ENCODE data around the gene DTX3. TPM values are rescaled to one million over a fixed set of nuclear protein-coding genes. Genes with fewer than 3 reads are reported as not detected.
"Not testable (repeated sequence)": the region's sequence is repeated elsewhere in the genome, so short reads cannot be mapped to it uniquely, and the experiment has no call there.

Gene DTX3
- polyA plus RNA-seq, 1 donor, result 22.4 TPM

DNA sequence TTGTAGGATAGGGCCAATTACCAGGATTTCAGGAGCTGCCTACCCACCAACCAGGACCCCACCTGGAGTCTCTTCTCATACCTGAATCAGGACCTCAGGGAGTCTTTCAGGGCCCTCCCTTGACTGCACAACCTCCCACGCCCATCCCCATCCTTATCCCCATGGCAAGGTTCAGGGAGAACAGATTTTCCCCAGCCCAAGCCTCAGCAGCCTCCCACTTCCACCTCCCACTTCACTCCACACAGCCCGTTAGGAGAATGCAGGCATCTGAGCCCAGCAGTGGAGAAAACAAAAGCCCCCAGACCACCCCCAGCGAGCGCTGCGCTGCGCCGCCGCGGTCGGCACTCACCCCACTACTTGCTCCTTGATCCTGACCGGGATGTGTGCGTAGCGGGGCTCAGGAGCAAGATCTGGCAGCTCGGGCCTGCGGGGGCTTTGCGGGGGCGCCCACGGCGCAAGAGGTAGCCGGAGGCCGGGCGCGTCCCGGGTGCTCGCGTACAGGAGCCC, 27.0 kb downstream of the DTX3 start:
- DNase-seq (ENCODE audit: low read depth), result no peak

DNA sequence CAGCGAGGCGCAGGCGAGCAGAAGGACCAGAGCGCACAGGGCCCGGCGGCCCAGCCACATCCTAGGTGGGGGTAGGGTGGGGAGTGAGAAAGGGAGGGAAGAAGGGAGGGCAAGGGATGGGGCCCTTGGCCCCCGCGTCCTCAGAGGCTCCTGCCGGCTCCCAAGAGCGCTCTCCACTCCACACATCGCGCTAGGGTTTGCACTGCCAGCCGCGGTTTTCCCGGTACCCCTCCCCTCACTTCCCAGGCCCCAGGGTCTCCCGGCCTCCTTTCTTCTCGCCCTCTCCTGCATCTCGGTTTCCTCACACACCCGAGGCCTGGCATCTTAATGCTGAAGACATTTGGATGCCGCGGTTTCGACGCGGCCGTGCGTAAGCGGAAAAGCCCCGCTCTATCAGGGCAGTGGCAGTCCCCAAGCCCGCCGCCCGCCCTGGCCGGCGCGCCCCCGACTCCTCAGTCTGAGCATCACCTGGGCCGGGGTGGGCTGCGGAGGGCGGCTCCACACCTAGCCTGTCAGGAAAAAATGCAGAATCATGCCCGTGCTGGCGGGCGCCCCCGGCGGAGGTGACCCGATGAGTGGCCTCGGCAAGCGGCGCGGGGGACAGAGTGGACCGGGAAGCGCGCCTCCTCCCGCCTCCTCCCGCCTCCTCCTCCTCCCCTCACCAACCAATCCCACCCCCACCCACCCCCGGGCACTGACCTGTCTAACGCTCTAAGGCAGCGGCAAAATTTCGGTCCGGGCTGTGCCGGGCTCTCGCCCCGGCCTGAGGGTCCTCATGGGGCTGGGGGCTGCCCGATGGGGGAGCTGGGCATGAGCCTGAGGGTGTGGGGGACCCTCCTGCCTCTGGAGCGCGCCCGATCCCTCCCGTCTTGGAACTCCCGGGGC, 27.7 kb downstream of the DTX3 start:
- no peak for DNase-seq (ENCODE audit: low read depth)

DNA sequence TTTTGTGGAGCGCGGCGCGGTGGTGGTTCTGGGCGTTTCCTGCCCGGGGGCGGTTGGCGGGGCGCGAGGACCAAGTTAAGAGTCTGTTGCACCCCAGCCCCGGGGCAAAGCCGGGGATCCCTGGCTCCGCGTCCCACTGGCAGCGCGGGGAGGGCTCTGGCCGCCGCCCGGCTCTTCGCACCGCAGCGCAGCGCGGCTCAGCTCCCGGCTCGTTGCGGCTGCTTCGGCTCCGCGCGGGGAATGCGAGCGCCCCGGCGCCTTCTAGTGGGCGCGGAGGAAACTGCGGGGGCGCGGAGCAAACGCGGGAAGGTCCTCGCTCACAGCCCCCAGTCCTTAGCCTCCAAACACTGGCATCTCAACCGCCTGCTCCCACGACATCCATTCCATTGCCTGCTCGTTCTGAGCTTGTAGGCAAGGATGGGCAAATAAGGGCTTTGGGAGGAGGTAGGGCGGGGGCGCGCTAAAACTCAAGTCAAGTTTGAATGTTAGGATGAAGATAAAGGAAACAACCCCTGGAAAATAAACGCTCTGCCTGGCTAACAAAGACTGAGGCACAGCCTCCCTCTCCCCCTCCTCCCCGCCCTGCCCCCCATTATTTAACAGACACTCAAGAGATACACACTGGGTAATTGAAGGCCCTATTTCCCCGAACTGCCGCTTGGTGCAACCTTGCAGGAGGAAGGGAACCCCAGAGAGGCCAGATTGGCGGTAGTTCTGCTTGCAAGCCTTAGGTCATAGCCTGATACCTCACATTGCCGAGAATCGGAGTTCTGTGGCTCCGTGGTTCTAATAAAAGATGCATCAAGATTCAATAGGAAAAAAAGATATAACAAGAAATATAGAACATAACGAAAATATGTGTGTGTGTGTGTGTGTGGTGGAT, 28.6 kb downstream of the DTX3 start, which contains the start of gene B4GALNT1:
Gene B4GALNT1, minus strand, starts transcription at position 244 of the 883 bp plus-strand sequence. CDS start 1,069 bp downstream, outside the sequence.
- DNase-seq (ENCODE audit: low read depth), result no peak

DNA sequence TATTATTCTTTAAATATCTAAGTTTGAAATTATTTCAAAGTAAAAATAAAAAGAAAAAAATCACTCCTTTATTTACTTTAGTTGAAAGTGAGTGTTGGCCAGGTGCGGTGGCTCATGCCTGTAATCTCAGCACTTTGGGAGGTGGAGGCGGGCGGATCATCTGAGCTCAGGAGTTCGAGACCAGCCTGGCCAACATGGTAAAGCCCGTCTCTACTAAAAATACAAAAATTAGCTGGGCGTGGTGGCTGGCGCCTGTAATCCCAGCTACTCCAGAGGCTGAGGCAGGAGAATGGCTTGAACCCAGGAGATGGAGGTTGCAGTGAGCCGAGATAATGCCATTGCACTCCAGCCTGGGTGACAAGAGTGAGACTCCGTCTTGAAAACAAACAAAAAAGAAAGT, 32.1 kb downstream of the DTX3 start:
- not testable (repeated sequence) for DNase-seq (ENCODE audit: low read depth)

DNA sequence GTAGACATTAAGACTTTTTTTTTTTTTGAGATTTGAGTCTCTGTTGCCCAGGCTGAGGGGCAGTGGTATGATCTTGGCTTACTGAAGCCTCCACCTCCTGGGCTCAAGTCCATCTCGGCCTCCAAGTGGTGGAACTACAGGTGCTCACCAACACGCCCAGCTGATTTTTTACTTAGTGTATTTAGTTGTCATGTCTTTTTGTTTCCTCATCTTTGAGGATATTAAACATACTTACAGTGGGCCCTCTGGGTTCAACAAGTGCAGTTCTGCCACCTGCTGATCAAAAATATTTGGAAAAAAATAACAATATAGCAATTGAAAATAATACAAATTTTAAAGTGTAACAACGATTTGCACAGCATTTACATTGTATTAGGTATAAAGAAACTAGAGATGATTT, 32.7 kb downstream of the DTX3 start:
- no peak for DNase-seq (ENCODE audit: low read depth)

DNA sequence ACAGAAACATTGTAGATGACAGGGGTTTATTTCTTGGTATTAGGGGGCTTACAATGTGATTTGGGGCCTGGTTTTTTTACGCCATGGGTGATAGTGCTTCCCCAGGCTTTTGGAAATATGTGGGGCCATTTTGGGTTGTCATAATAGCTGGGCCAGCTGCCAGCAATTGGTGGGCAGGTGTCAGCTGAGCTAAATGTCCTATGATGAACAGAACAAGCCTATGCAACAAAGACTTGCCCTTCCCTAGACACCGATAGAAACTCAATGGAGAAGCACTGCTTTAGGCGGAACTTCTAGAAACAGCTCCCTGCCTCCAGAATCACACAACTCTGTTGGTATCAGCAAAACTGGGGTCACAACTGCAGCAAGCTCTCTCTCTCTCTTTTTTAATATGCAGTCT, 33.5 kb downstream of the DTX3 start:
- DNase-seq (ENCODE audit: low read depth), result no peak

DNA sequence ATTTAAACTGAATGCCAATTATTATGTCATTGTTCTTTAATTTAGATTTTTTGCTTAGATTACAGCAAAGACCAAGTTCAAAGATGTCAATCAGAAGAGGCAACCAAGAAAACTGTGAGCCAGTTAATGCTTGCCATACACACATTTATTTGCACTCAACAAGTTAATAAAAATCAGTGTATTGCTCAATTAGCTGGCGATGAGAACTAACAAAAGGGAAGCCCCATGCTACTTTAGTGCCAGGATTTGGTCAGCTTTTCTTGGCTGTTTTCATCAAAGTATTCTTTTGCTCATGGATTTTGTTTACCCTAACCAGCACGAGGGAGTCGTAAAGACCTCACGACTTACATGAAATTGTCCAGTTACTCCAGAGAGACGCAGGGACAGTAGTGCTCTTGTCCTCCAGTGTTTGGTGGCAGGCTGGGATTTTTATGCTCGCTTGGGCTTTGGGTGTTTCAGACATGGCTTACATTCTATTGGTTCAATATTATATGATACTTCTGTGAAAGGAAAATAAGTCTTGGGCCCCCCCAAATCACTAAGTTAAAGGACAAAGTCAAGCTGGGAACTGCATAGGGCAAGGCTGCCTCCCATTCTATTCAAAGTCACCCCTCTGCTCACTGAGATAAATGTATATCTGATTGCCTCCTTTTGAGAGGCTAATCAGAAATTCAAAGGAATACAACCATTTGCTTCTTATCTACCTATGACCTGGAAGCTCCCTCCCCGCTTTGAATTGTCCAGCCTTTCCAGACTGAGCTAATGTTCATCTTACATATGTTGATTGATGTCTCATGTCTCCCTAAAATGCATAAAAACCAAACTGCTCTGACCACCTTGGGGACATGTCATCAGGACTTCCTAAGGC, 35.8 kb downstream of the DTX3 start:
- DNase-seq (ENCODE audit: low read depth), result no peak

DNA sequence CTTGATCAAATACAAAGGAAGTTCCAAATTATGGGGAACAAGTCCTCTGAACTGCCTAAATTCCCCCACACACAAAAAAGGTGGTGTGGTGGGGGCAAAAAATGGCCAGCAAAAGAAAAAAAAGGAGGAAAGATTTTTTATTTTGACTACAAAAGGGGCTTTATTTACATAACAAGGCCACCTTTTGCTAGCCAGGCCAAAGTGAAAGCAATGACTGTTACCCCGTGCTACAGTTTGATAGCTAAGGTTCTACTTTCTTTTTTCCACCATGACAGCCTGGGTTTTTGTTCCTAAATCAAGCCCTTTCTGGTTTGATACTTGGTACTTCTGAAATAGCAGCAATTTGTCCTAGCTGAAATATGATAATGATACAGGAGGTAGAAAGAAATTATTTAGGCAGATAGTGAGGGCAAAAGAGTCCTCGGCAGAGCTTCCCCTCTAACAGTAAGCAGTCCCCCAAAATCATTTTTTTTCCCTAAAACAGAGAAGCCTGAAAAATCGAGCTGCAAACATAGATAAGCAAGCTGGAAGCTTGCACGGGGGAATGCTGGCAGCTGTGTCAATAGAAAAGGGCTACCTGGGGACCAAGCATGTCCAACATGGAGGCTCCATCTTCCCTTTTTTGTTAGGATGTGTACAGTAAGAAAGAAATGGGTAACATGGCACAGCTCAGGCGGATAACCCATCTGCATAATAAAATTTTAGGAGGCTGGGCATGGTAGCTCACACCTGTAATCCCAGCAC, 37.2 kb downstream of the DTX3 start:
- DNase-seq (ENCODE audit: low read depth), result no peak

DNA sequence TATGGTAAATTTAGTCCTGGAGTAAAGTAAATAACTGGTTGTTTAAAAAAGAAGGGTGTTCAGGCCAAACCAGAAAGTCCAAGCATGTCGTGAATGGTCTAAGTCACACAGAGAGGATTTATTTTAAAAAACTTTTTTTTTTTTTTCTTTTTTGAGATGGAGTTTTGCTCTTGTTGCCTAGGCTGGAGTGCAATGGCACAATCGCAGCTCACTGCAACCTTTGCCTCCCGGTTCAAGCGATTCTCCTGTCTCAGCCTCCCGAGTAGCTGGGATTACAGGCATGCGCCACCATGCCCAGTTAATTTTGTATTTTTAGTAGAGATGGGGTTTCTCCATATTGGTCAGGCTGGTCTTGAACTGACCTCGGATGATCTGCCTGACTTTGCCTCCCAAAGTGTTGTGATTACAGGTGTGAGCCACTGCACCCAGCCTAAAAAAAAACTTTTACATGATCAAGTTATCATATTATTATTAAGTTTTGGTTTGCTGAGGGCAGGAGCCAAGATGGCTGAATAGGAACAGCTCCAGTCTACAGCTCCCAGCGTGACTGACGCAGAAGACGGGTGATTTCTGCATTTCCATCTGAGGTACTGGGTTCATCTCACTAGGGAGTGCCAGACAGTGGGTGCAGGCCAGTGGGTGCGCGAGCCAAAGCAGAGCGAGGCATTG, 41.5 kb downstream of the DTX3 start:
- not testable (repeated sequence) for DNase-seq (ENCODE audit: low read depth)

DNA sequence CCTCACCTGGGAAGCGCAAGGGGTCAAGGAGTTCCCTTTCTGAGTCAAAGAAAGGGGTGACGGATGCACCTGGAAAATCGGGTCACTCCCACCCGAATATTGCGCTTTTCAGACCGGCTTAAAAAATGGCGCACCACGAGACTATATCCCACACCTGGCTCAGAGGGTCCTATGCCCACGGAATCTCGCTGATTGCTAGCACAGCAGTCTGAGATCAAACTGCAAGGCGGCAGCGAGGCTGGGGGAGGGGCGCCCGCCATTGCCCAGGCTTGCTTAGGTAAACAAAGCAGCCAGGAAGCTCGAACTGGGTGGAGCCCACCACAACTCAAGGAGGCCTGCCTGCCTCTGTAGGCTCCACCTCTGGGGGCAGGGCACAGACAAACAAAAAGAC, 42.0 kb downstream of the DTX3 start:
- DNase-seq (ENCODE audit: low read depth), result not testable (repeated sequence)

DNA sequence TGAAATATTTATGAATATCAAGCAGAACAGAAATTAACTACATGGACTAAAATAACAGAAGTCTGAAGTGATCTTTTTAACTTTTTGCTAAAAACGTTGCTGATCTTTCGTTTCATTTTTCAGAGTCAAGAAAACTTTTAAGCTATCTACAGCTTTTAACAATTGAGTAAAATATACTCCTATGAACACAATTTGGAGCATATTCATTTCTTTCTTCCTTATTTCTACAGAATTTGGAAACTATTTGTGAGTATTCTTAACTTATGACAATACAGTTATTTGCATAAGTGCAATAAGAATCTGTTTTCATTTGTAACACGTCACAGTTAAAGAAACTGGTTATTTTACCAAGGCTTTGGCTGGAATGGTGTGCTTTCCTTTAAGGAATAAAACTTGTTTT, 49.4 kb downstream of the DTX3 start:
- DNase-seq (ENCODE audit: low read depth), result no peak

DNA sequence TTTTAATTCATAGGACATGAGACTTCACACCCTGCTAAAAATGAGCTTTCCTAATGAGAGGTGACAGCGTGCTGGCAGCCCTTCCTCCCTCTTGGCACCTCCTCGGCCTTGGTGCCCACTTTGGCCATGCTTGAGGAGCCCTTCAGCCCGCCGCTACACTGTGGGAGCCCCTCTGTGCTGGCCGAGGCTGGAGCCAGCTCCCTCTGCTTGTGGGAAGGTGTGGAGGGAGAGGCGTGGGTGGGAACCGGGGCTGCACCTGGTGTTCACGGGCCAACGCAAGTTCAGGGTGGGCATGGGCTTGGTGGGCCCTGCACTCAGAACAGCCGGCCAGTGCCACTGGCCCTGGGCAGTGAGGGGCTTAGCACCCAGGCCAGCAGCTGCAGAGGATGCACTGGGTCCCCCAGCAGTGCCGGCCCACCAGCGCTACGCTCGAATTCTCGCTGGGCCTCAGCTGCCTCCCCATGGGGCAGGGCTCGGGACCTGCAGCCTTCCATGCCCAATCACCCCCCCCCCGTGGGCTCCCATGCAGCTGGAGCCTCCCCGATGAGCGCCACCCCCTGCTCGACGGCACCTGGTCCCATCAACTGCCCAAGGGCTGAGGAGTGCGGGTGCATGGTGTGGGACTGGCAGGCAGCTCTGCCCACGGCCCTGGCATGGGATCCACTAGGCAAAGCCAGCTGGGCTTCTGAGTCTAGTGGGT, 51.1 kb downstream of the DTX3 start:
- DNase-seq (ENCODE audit: low read depth), result no peak

DNA sequence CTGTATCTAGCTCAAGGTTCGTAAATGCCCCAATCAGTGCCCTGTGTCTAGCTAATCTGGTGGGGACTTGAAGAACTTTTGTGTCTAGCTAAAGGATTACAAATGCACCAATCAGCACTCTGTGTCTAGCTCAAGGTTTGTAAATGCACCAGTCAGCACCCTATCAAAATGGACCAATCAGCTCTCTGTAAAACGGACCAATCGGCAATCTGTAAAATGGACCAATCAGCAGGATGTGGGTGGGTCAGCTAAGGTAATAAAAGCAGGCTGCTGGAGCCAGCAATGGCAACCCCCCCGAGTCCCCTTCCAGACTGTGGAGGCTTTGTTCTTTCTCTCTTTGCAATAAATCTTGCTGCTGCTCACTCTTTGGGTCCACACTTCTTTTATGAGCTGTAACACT, 51.8 kb downstream of the DTX3 start:
- not testable (repeated sequence) for DNase-seq (ENCODE audit: low read depth)

DNA sequence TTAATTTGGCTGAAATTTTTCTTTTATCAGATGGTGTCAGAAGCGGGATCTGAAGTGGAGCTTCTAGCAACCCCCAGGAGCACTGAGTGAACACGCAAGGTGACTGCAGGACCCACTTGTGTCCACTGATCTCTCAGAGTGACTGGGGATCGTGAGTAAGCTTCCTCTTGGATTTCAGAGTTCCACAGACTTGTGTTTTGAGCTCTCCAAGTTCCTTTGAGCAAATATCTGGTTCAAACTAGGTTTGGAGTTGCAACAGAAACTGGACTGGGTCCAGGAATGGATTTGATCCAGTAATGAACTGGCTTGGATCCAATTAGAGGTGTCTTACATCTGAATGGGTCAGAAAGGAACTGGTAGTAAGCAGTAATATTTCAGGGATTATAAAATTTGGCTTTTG, 53.1 kb downstream of the DTX3 start:
- DNase-seq (ENCODE audit: low read depth), result no peak

DNA sequence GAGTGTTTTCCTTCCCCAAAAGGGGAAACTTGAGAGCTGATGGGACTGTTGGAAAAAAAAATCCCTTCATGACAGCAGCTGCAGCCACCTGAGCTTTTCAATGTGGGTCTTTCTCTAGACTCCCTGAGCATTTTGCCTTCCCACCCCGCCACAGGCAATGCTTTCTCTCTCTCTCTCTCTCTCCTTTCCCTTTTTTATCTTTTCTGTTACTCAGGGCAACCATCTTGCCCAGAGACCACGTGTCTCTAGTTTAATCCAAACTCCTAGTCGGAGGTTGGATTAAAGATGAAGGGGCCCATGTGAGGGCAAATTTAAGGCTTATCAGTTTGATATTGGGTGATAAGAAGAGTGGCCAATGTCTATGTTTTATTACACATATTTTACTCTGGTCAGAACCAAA, 54.3 kb downstream of the DTX3 start:
- DNase-seq (ENCODE audit: low read depth), result no peak

Data from forelimb muscle (tissue), 1 donor.